Measurements from ENCODE around the gene EXOC6.
"Not testable (repeated sequence)": the region's sequence is repeated elsewhere in the genome, so short reads cannot be mapped to it uniquely, and the experiment has no call there.

EXOC6 gene

GRCh38 chr10:92890471-92890870, 42.2 kb downstream of the EXOC6 start:
- no peak for DNase-seq

- DNase-seq = peak; percentile 70
These were observed 43.8 kb downstream of the EXOC6 start for GRCh38 chr10:92891885-92892690.

DNA sequence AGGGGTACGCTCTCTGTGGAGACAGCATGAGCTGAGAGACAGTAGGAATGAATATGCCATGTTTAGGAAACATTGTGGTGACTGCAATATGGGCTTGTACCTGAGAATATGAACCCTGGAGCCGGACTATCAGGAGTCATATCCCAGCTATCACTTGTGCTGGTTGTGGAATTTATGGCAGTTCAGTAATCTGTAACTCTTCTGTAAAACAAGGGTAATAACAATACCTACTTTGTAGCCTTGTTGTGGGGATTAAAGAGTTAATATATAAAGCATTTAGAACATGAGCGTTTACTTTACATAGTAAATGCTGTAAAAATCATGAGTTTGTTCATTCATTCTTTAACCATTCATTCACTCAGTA, 44.4 kb downstream of the EXOC6 start:
- no peak for DNase-seq

GRCh38 chr10:92894081-92894655, 45.8 kb downstream of the EXOC6 start:
- no peak for DNase-seq

DNA sequence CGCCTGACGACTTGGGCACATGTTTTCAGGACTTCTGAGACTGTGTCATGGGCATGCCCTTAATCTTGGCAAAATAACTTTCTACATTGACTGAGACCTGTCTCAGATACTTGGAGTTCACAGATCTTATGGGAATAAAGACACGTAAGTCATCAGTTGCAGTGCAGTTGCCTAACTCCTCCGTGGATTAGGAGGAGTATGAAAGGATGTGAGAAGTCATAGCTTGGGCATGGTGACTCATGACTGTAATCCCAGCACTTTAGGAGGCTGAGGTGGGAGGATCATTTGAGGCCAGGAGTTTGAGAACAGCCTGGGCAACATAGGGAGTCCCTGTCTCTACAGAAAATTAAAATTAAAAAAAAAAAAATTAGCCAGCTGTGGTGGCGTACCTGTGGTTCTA, 49.6 kb downstream of the EXOC6 start:
- DNase-seq = peak; percentile 4

GRCh38 chr10:92901819-92902251, 53.5 kb downstream of the EXOC6 start:
- DNase-seq = no peak

DNA sequence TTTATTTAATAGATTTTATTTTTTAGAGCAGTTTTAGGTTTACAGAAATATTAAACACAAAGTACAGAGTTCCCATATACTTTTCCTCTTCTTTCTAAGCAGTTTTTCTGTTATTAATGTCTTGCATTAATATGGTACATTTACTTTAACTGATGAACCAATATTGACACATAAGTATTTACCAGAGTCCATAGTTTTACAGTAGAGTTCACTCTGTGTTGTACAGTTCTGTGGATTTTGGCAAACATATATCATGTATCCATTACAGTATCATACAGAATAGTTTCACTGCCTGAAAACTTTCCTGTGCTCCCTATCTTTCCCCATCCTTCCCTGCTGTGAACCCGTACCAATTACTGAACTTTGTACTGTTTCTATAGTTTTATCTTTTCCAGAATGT, 55.3 kb downstream of the EXOC6 start:
- DNase-seq = no peak

DNA sequence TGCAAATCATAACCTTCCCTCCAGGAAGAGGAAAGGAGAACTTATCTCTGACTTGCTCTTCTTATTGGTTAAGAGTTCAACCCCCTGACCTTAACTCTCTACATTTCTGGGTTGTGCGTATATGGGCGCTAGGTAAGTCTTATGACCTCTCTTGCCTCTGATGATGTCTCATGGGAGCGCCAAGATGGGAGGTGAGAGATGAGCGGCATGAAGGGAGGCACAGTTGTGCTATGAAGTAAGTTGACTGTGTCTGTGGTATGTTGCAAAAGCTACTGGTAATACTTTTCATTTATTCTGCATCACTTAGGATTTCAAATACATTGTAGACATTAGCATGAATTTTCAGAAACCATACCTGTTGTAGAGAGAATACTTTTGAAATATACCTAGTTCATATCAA, 59.0 kb downstream of the EXOC6 start:
- no peak for DNase-seq

- DNase-seq = peak; percentile 5
These were observed 64.3 kb downstream of the EXOC6 start for GRCh38 chr10:92912631-92913030.

GRCh38 chr10:92913973-92914372, 65.7 kb downstream of the EXOC6 start:
- DNase-seq = no peak

GRCh38 chr10:92914478-92915325, 66.4 kb downstream of the EXOC6 start:
- peak; percentile 47 for DNase-seq

DNA sequence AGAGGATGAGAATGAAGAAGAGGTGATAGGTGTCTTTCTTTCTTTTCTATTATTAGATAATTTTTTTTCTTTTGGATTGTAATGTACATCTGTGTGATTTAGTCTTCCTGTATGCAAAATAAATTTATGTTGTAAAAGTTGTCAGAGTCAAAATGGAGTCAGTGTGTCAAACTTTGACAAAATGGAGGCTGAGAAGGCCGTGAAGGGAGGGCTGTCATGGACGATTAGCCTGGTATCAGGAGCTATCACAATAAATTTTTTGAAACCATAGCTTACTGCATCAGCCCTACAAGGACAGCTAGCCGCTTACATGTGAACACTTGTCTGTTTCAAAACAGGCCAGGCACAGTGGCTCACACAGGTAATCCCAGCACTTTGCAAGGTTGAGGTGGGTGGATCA, 67.6 kb downstream of the EXOC6 start:
- DNase-seq = no peak

DNA sequence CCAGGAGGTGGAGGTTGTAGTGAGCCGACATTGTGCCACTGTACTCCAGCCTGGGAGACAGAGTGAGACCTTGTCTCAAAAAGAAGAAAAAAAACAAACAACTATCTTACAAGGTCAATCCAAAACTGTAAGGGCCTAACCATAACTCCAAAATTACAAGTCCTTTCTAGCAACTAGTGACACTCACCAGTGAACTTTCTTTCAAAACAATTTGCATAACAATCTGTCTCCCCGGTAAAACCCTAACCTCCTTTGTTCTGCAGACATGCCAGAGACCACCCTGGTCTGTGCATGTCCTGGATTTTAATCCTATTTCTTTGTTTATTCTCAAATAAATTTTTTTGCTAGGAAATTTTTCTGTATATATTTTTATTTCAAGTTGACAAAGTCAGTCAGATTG, 68.1 kb downstream of the EXOC6 start:
- DNase-seq = no peak

- no peak for DNase-seq
These were observed 70.3 kb downstream of the EXOC6 start for GRCh38 chr10:92918603-92919002.

GRCh38 chr10:92920866-92921265, 72.5 kb downstream of the EXOC6 start:
- DNase-seq = no peak

DNA sequence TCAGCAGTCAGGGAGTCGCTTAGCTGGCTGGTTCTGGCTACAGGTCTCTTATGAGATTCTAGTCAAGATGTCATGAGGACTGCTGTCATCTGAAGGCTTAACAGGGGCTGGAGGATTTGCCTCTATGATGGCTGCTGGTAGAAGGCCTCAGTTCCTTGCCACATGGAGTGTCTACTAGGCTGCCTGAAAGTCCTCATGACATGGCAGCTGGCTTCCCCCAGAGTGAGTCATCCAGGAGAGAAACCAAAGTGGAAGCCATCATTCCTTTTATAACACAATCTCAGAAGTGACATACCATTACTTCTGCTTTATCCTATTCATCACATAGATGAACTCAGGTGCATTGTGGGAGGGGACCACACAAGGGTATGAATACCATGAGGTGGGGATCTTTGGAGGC, 75.1 kb downstream of the EXOC6 start:
- no peak for DNase-seq

DNA sequence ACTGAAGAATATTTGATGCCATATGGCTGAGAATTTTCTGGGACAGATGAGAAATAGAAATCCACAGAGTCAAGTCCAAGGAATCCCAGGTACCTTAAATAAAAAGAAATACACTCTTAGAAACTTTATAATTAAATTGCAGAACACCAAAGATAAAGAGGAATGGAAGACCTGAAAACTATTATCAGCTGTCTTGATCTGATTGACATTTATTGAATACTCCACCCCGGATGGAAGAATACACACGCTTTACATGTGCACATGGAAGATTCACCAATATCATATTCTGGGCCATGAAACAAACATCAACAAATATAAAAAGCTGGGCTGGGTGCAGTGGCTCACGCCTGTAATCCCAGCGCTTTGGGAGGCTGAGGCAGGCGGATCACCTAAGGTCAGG, 81.6 kb downstream of the EXOC6 start:
- no peak for DNase-seq

- no peak for DNase-seq
These were observed 83.3 kb downstream of the EXOC6 start for GRCh38 chr10:92931597-92931996.

DNA sequence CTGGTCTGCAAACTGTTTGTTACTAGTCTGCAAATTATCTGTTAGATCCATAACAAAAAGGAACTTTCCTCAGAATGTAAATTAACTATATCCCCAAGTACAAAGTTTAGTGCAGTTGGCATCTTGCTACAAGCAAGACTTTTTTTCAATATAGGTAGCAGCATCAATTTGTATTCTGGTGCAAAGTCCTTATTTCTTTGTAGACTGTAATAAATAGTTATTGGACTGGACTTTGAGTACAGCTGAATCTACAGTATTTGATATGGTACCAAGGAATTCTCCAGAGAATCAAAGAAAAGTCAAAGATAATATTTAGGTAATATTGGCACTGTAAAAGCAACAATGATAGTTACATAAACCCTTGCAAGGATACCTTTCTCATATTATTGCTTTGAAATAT, 89.6 kb downstream of the EXOC6 start:
- no peak for DNase-seq

DNA sequence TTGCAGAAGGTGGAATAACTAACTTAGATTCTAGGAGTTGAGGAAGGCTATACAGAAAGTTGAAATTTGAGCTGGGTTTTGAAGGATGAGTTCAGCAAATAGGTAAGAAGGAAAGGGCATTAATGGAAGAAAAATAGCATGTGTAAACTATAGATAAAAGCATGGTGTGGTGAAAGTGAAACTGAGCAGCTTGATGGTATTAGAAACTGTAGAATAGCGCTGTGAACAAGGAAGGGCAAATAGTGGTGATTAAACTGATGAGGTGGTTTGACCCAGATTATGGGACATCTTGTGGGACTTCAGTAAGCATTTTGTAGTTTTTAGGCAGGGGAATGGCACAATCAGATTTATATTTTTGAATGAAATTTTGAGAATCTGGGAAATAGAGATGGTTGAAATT, 90.5 kb downstream of the EXOC6 start:
- DNase-seq = no peak

DNA sequence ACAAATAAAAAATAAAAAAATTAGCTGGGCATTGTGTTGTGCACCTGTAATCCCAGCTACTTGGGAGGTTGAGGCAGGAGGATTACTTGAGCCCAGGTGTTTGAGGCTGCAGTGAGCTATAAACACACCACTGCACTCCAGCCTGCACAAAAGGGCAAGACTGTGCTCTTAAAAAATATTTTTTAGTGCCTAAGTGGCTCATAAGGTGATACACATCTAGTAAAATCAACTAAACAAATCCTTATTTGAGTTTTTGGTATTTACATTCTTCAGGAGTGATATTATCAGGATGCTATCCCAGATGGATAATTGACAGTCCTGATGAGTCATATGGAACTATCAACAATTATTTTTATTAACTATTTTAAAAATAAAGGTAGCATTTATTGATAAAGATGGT, 93.9 kb downstream of the EXOC6 start:
- DNase-seq = no peak

DNA sequence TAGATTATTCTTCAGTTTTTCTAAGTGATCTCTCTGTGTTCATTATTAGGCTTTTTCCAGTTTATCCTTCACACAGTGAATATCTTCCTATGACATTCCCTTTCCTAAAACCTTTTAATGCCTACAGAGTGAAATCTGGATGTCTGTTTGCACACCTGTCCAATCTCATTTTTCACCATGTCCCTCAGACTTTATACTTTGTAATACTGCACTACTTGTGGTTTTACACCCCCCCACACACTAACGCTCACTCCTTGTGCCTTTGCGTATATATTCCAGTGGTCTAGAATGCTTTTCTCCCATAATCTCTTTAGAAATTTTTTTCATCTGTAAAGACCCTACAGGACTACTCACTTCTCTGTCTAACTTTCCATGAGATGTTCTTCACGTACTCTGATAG, 98.2 kb downstream of the EXOC6 start:
- DNase-seq = no peak

DNA sequence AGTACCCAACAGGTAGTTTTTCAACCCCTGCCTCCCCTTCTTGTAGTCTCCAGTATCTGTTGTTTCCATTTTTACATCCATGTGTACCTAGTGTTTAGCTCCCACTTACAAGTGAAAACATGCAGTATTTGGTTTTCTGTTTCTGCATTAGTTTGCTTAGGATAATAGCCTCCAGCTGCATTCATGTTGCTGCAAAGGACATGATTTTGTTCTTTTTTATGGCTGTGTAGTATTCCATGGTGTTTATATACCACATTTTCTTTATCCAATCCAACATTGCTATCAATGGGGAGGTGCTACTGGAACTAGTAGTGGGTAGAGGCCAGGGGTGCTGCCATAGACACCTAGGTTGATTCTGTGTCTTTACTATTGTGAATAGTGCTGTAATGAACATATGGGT, 104.3 kb downstream of the EXOC6 start:
- DNase-seq = not testable (repeated sequence)
